Sciatic nerve (tissue), 2 donors: ENCODE data around the gene ZNF768. TPM values are rescaled to one million over a fixed set of nuclear protein-coding genes. Genes with fewer than 3 reads are reported as not detected.
"Not testable (repeated sequence)": the region's sequence is repeated elsewhere in the genome, so short reads cannot be mapped to it uniquely, and the experiment has no call there.

Experiments used
- ATAC-seq: fragments of 200-7000 bp; cut with Tn5 transposase; one replicate; pipeline ENCODE4 v1.9.1; 2020; ENCODE audit warnings: mild to moderate bottlenecking, moderate library complexity
- DNase-seq: peaks from one replicate; pipeline ENCODE4 v3.0.0-alpha.2; 2020; ENCODE audit warnings: low spot score
- intact Hi-C: fragments of 100-400 bp; cut with DNase I; formaldehyde crosslinking; loops from one replicate; pipeline ENCODE4 v1.14.2; 2022
- microRNA-seq: library from miRNA; unstranded; fragments of <30 nt; microRNA quantifications from one replicate; pipeline ENCODE4 v1.2.0, GENCODE V29; 2020
- total RNA-seq: library from RNA; stranded (reverse); fragmentation: NEBNext Ultra II Directional; extraction: Animal tissue kit (Norgen Biotek cat#: 25700); gene quantifications from one replicate; pipeline ENCODE4 v1.2.1, GENCODE V29; 2021
- donor health status: DM: no; HTN: no; CAD: no.
- donor health status: DM: no; HTN: no; CAD: no.

Gene ZNF768
- total RNA-seq, 1 donor from 2014 or later, result 30.3 TPM

- intact Hi-C loops, result no loop called here
- no peak for DNase-seq
- ATAC-seq, result no peak
Observed at GRCh38 chr16:30485818-30486436, 40.4 kb downstream of the ZNF768 start.

- ATAC-seq, result no peak
- intact Hi-C loops, result no loop called here
- no peak for DNase-seq
Observed at GRCh38 chr16:30484887-30485286, 41.5 kb downstream of the ZNF768 start.

- DNase-seq (no peak), ATAC-seq (no peak)
- intact Hi-C loops, result no loop called here
Observed at GRCh38 chr16:30482366-30482765, 44.0 kb downstream of the ZNF768 start.

- no peak for DNase-seq
- intact Hi-C loops, result no loop called here
Observed at GRCh38 chr16:30481381-30481780, 45.0 kb downstream of the ZNF768 start.

GRCh38 chr16:30478766-30479478, 47.4 kb downstream of the ZNF768 start:
- ATAC-seq (no peak), DNase-seq (no peak)
- intact Hi-C loops, result no loop called here

More at GRCh38 chr16:30481381-30481780, 45.0 kb downstream of the ZNF768 start:
- no peak for ATAC-seq

- intact Hi-C loops, DNase-seq, ATAC-seq: not testable (repeated sequence)
Observed at GRCh38 chr16:30477773-30478172, 48.6 kb downstream of the ZNF768 start.

- intact Hi-C loops, result no loop called here
- ATAC-seq (no peak), DNase-seq (no peak)
Observed at GRCh38 chr16:30476991-30477390, 49.4 kb downstream of the ZNF768 start.

GRCh38 chr16:30474684-30475083, 51.7 kb downstream of the ZNF768 start:
- ATAC-seq, result no peak
- intact Hi-C loops, result no loop called here
- DNase-seq, result no peak

- ATAC-seq (no peak), DNase-seq (no peak)
- intact Hi-C loops, result no loop called here
Observed at GRCh38 chr16:30474074-30474452, 52.3 kb downstream of the ZNF768 start.

Small RNA genes lying within 50 kb of the gene (microRNA-seq; reads per million reads assigned to microRNA genes)
- not detected for gene MIR4518

Other genes starting within 250 kb of the ZNF768 start
- gene CD2BP2, start 171.3 kb downstream of the ZNF768 start, total RNA-seq, result 49.8 TPM
- 39.6 TPM for gene TBC1D10B, start 156.1 kb downstream of the ZNF768 start, total RNA-seq
- not detected for gene MYL11, start 151.8 kb downstream of the ZNF768 start, total RNA-seq
- gene SEPTIN1, start 144.0 kb downstream of the ZNF768 start, total RNA-seq, result 7.2 TPM
- 6.7 TPM for gene ZNF48, start 131.1 kb downstream of the ZNF768 start, total RNA-seq
- gene ZNF771, start 119.0 kb downstream of the ZNF768 start, total RNA-seq, result 7.5 TPM
- gene DCTPP1, start 96.5 kb downstream of the ZNF768 start, total RNA-seq, result 20.4 TPM
- gene SEPHS2, start 80.7 kb downstream of the ZNF768 start, total RNA-seq, result 25.2 TPM
- gene ITGAL, start 53.8 kb downstream of the ZNF768 start, total RNA-seq, result 14.5 TPM
- gene ZNF747, start 8.3 kb upstream of the ZNF768 start, total RNA-seq, result 12.7 TPM
- gene ZNF764, start 31.8 kb upstream of the ZNF768 start, total RNA-seq, result 9.5 TPM
- 13.6 TPM for gene ZNF688, start 45.1 kb upstream of the ZNF768 start, total RNA-seq
- gene ZNF785, start 59.1 kb upstream of the ZNF768 start, total RNA-seq, result 26.3 TPM
- 7.1 TPM for gene ZNF689, start 83.8 kb upstream of the ZNF768 start, total RNA-seq
- 45.7 TPM for gene PRR14, start 124.4 kb upstream of the ZNF768 start, total RNA-seq
- gene FBRS, start 131.9 kb upstream of the ZNF768 start, total RNA-seq, result 57.1 TPM
- gene SRCAP, start 172.6 kb upstream of the ZNF768 start, total RNA-seq, result 59.3 TPM
- gene PHKG2, start 221.9 kb upstream of the ZNF768 start, total RNA-seq, result 21.3 TPM
- 5.5 TPM for gene CFAP119, start 235.5 kb upstream of the ZNF768 start, total RNA-seq
- gene RNF40, start 235.8 kb upstream of the ZNF768 start, total RNA-seq, result 92.9 TPM